C4-2B (cell line): Measurements from ENCODE around the gene MED13L.

Experiments
- ZFX ChIP-seq: fragments of 450-650 bp; IDR thresholded peaks from 2 replicates; pipeline ENCODE4 v1.6.1; 2017
- TF ChIP-seq, protein P1 (sequence below): fragments of 450-650 bp; conservative IDR thresholded peaks from 2 replicates; pipeline ENCODE4 v1.5.1; 2017; ENCODE audit warnings: mild to moderate bottlenecking

DNA sequence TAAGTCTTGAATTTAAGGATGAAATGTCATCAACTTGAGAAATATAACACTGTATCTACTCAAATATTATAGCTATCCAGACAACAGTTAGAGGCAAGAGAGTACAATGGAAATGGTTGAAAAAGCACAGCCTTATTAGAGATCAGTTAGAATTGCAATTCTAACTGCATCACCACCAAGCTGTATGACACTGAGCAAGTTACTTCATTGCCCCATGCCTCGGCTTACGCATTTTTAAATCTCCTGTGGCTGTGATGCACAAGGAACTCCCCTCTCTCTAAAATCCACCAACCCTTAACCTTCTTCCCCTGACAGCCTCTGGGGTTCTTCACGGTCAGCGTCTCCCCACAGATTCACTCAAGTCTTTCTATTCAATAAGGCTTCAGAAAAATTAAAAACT lies 75.1 kb downstream of the MED13L start:
- TF ChIP-seq, protein P1, sequence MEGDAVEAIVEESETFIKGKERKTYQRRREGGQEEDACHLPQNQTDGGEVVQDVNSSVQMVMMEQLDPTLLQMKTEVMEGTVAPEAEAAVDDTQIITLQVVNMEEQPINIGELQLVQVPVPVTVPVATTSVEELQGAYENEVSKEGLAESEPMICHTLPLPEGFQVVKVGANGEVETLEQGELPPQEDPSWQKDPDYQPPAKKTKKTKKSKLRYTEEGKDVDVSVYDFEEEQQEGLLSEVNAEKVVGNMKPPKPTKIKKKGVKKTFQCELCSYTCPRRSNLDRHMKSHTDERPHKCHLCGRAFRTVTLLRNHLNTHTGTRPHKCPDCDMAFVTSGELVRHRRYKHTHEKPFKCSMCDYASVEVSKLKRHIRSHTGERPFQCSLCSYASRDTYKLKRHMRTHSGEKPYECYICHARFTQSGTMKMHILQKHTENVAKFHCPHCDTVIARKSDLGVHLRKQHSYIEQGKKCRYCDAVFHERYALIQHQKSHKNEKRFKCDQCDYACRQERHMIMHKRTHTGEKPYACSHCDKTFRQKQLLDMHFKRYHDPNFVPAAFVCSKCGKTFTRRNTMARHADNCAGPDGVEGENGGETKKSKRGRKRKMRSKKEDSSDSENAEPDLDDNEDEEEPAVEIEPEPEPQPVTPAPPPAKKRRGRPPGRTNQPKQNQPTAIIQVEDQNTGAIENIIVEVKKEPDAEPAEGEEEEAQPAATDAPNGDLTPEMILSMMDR = no peak
- no peak for TF ChIP-seq ZFX
